Measurements from ENCODE around the gene SAMD13. TPM values are rescaled to one million over a fixed set of nuclear protein-coding genes. Genes with fewer than 3 reads are reported as not detected.

The SAMD13 gene
- 2.5 and 8.7 TPM in 2 replicates for total RNA-seq (2014; rRNA removed; shearing (Covaris generic); ENCODE audit: low replicate concordance)

- in situ Hi-C loops (cut with HindIII; ENCODE audit: low pct_unique_long_range_greater_than_20kb, low sequenced_read_pairs): no loop called here
Observed at GRCh38 chr1:84301004-84301784, at the start of gene SAMD13. SAMD13 (plus strand) TSS chr1:84301708; CDS start chr1:84303235, 1,527 bp downstream.

DNA sequence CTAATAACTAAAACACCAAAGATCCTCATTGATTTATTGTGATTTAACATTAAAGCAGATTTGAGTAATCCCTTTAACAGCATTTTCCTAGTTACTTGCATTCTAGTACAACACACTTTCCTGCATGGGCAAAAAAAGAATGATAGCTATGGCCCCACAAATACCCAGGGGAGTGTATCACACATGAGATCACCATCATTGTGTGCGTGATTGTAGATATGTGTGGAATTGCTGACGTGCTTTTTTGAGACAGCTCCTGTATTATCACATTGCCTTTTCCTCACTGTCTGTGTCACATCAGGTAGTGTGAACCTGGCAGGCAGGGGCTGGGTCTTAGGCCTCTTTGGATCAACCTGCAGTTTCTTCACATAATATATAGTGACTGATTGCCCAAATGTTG lies 48.5 kb upstream of the SAMD13 start:
- in situ Hi-C loops (cut with HindIII; ENCODE audit: low pct_unique_long_range_greater_than_20kb, low sequenced_read_pairs): no loop called here
- no peak for DNase-seq (ENCODE audit: low read depth)

More at GRCh38 chr1:84301004-84301784, at the start of gene SAMD13:
- peak; percentile 61 for DNase-seq (ENCODE audit: low read depth)

GRCh38 chr1:84253891-84254290 lies 47.6 kb upstream of the SAMD13 start:
- DNase-seq (ENCODE audit: low read depth): peak; percentile 73
- in situ Hi-C loops (cut with HindIII; ENCODE audit: low pct_unique_long_range_greater_than_20kb, low sequenced_read_pairs): no loop called here

- in situ Hi-C loops (cut with HindIII; ENCODE audit: low pct_unique_long_range_greater_than_20kb, low sequenced_read_pairs): no loop called here
- DNase-seq (ENCODE audit: low read depth): no peak
Observed at GRCh38 chr1:84254703-84255238, 46.7 kb upstream of the SAMD13 start.

DNA sequence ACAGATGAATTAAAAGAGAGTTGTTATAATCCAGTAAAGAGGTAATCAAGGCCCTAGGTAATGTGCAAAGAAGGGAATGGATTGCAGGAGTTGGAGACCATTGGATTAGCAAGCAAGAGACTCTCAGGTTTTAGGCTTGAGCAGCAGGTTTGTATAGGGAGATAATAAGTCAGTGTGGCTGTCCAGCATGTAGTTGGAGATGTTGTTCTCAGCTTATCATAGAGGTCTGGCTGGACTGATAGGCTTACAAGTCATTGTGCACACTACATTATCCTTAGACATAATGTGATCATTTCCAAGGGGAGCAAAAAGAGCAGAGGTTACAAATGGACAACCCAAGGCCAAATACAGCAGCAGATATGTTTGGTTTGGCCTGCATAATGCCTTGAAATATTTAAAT lies 45.9 kb upstream of the SAMD13 start:
- no peak for DNase-seq (ENCODE audit: low read depth)
- in situ Hi-C loops (cut with HindIII; ENCODE audit: low pct_unique_long_range_greater_than_20kb, low sequenced_read_pairs): no loop called here

- DNase-seq (ENCODE audit: low read depth): no peak
- in situ Hi-C loops (cut with HindIII; ENCODE audit: low pct_unique_long_range_greater_than_20kb, low sequenced_read_pairs): no loop called here
Observed at GRCh38 chr1:84257617-84258016, 43.9 kb upstream of the SAMD13 start.

DNA sequence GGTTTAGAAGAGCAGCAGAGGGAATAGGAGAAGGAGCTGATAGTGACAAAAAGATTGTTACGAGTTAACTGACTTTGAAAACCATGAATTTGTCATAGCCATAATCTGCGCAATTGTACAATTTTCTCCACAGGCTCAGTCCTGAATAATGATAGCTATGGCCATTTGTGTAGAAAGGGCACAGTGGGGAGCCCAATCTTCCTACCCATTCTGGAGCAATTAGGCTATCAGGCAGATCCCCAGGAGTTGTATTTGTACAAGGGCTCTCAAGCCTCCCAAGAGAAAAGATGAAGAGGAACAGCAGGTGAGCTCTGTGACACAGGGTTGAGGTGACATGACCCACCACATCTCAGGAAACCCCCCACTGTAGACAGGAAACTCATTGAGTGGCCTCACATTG lies 42.1 kb upstream of the SAMD13 start:
- in situ Hi-C loops (cut with HindIII; ENCODE audit: low pct_unique_long_range_greater_than_20kb, low sequenced_read_pairs): no loop called here
- no peak for DNase-seq (ENCODE audit: low read depth)

GRCh38 chr1:84259989-84260388 lies 41.5 kb upstream of the SAMD13 start:
- in situ Hi-C loops (cut with HindIII; ENCODE audit: low pct_unique_long_range_greater_than_20kb, low sequenced_read_pairs): no loop called here
- no peak for DNase-seq (ENCODE audit: low read depth)

DNA sequence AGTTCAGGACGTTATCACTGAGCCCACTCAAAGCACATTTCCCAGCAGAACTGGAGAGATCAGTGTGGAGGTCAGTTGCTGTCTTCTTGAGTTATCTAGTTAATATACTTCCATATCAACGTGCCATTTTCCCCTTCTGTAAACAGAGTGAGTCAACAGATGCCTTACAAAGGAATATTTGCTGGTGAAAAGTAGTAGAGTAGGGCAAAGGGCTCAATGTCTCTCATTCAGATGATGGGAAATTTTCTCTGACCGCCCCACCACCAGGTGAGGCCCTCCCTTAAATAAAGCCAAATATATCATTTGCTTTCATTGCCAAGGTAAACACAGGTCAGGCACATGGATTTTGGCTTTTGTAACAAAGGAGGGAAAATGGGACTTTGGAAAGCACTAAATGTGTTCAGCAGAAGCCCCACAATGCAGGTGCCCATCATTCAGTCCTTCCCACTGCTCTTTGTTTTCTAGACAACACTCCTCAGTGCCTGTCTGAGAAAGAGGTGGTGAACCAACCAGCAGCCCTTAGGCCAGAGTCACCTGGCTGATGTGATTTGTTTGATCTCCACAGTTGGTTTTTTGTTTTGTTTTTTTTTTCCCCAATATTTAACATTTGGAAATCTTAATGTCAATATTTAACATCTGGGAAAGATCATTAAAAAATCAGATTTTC lies 40.5 kb upstream of the SAMD13 start:
- DNase-seq (ENCODE audit: low read depth): peak; percentile 16
- in situ Hi-C loops (cut with HindIII; ENCODE audit: low pct_unique_long_range_greater_than_20kb, low sequenced_read_pairs): no loop called here

- DNase-seq (ENCODE audit: low read depth): no peak
- in situ Hi-C loops (cut with HindIII; ENCODE audit: low pct_unique_long_range_greater_than_20kb, low sequenced_read_pairs): no loop called here
Observed at GRCh38 chr1:84264961-84265360, 36.5 kb upstream of the SAMD13 start.

DNA sequence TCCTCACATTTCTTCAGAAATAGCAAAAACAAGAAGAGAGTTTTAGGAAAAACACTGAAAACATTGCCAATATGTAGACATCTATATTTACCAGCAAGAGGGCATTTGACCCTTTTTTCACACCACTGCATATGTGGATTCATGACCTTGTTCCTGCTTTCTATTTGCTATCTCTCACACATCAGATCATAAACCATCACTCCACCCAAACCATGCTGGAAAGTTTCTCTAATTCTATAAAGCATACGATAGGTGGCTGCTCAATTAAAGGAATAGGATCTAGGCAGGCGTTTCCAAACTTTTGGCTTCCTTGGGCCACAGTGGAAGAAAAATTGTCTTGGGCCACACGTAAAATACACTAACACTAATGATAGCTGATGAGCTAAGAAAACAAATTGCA lies 35.6 kb upstream of the SAMD13 start:
- no peak for DNase-seq (ENCODE audit: low read depth)
- in situ Hi-C loops (cut with HindIII; ENCODE audit: low pct_unique_long_range_greater_than_20kb, low sequenced_read_pairs): no loop called here

DNA sequence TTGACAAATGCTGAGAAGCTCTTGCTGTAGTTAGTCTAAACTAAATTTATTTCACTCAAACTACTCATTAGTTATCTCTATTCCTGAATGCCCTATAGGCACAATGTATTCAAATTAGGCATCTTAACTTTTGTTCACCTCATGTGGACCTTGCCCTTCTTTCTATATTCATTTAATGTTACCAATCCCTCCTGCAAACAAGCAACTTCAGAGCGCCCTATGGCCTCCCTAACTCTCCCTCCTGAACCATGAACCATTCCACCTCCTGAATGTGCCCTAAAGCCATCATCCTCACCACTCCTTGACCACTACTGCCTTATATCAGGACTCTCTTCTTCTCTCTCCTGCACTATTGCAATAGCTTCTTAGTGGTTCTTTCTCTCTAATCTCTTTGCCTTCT lies 34.8 kb upstream of the SAMD13 start:
- no peak for DNase-seq (ENCODE audit: low read depth)
- in situ Hi-C loops (cut with HindIII; ENCODE audit: low pct_unique_long_range_greater_than_20kb, low sequenced_read_pairs): no loop called here

DNA sequence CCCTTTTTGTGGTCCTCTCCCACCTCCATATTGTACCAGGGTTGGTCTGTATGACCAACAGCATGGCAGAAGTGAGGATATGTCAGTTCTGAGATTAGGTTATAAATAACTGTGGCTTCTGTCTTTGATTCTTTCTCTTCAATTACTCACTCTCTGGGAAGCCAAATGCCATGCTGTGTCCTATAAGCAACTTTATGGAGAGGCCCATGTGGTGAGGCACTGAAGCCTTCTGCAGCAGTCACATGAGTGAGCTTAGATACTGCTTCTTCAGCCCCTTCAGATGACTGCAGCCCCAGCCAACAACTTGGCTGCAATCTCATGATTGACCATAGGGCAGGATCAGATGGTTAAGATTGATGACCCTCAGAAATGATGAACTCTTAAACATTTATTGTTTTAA lies 34.0 kb upstream of the SAMD13 start:
- DNase-seq (ENCODE audit: low read depth): no peak
- in situ Hi-C loops (cut with HindIII; ENCODE audit: low pct_unique_long_range_greater_than_20kb, low sequenced_read_pairs): no loop called here

- in situ Hi-C loops (cut with HindIII; ENCODE audit: low pct_unique_long_range_greater_than_20kb, low sequenced_read_pairs): no loop called here
- no peak for DNase-seq (ENCODE audit: low read depth)
Observed at GRCh38 chr1:84268346-84268745, 33.2 kb upstream of the SAMD13 start.

DNA sequence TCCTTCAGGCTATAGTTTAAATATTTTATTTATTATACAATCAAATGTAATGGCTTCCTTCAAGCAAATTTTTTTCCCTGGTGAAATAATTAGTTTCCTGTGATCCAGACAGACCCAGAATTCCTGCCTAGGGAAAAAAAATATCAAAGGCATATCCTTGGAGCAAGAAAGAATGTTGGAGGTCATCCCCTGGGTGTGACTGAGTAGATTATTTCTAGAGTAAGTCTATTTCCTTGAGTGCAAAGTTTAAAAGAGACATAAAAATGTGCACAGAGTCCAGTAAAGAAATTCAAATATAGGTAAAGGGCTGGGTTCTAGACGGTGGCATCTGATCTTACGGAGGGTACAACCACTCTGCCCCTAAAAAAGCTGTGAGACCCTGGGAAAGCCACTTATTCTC lies 32.2 kb upstream of the SAMD13 start:
- no peak for DNase-seq (ENCODE audit: low read depth)
- in situ Hi-C loops (cut with HindIII; ENCODE audit: low pct_unique_long_range_greater_than_20kb, low sequenced_read_pairs): no loop called here

- DNase-seq (ENCODE audit: low read depth): no peak
Observed at GRCh38 chr1:84271441-84272151, 29.9 kb upstream of the SAMD13 start.

DNA sequence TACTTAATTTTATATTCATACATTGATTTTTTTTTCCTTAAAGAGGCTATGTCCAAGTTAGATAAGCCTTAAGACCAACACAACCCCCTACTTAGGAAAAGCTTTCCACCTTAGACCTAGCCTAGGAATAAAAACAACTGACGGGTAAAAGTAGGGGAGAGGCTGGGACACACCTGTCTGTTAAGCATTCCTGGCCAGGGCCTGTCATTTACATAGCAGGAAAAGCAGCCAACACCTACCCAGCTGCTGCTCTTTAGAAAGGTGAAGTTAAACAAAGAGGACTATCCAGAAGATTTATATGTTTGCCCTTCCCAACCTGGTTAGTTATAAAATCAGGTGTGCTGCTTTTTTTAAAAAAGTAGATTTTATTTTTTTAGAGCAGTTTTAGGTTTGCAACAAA lies 29.1 kb upstream of the SAMD13 start:
- in situ Hi-C loops (cut with HindIII; ENCODE audit: low pct_unique_long_range_greater_than_20kb, low sequenced_read_pairs): no loop called here
- no peak for DNase-seq (ENCODE audit: low read depth)

More at GRCh38 chr1:84271441-84272151, 29.9 kb upstream of the SAMD13 start:
- in situ Hi-C loops (cut with HindIII; ENCODE audit: low pct_unique_long_range_greater_than_20kb, low sequenced_read_pairs): no loop called here

DNA sequence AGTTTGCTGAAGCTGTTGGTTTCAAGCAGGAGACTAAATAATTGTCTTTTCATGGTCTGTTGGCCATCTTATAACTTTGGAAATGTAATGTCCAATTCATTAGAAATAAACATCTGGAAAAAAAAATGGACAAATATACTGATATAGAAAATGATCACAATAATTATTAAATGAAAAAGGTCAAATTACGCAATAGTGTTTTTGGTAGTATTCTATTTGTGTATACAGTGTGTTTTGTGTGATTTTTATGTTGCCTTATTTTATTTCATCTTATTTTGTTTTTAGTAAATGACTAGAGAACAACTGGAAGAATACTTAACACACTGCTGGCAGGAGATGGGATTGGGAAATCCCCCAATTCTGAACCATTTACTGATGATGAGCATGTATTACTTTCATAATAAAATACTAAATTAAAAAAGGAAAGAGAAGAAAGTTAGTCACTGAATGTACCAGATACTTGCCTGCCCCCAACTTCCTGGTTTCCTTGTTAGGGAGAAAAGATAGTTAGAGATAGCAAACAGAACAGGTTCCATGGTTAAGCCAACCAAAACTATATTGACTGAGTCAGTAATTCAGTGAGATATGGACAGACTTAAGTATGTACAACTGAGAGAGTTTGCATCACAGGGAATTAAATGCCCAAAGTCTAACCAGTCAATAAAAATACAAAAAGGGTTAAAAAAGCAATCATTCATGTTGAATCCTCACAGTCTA lies 24.0 kb upstream of the SAMD13 start:
- DNase-seq (ENCODE audit: low read depth): no peak
- in situ Hi-C loops (cut with HindIII; ENCODE audit: low pct_unique_long_range_greater_than_20kb, low sequenced_read_pairs): no loop called here
